ENCODE measurements around the gene PARVA. TPM values are rescaled to one million over a fixed set of nuclear protein-coding genes. Genes with fewer than 3 reads are reported as not detected.

PARVA gene
- total RNA-seq, 2 experiments from 2014 or later: 0.61 to 0.65 TPM

DNA sequence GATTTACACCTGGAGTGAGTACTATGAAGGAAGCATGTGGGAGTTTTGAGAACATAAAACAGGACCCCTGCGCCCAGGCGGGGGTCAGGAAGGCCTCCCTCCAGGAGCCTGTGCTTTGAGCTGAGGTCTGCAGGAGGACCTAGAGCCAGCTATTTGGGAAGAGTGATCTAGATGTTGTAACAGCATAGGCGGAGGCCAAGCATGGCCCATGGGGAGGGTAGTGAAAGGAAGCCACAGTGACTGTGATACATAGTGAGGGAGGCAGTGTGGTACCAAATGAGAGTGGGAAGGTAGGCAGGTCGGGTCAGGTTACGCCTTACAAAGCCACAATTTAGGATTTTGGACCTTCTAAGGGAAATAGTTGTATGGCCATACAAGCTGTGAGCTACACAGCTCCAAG is 147.5 kb downstream of the PARVA start:
- Mint-ChIP-seq H3K27ac (no peak overlapping the region), H3K4me3 (no peak overlapping the region), H3K4me1 (no peaks in the 10 kb centered on the region), H3K9me3 (no peaks in the 10 kb centered on the region), H3K27me3 (peaks cover 2% of the 10 kb centered on the region), H3K36me3 (no peaks in the 10 kb centered on the region)
- POLR2A ChIA-PET: no interaction called here
- no peak for ATAC-seq (ENCODE audit: low read depth)
- DNase-seq: no peak

DNA sequence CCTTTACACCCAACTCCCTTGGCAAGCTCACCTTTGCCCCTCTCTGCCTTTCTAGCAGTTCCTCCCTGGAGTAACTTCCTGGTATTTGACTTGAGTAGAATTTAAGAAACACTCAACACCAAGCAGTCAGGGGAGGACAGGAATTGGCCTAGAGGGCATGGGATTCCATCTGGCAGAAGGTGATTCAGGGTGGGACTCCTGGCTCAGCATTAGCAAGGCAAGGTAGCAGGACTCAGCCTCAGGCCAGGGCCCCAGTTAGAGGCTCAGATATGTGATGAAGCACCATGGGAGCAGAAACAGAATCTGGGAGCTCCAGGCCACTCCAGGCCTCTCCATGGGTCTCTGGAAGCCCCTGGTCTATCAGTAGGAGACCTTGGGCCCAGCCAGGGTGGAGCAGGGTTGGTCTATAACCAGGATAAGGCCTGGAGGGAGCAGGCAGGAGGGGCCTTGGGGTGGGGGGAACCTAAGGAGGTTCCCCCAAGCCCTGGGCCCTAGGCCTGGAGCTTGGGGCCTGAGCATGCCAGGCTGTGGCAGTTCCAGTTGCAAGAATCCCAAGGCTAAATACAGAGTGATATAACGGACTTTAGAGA is 148.2 kb downstream of the PARVA start:
- H3K36me3 Mint-ChIP-seq: no peaks in the 10 kb centered on the region
- H3K9me3 Mint-ChIP-seq: no peaks in the 10 kb centered on the region
- POLR2A ChIA-PET: no interaction called here
- no peak for DNase-seq
- no peak overlapping the region for H3K4me3 Mint-ChIP-seq
- ATAC-seq (ENCODE audit: low read depth): no peak
- no peak overlapping the region for H3K27ac Mint-ChIP-seq
- peaks cover 2% of the 10 kb centered on the region for H3K27me3 Mint-ChIP-seq
- no peaks in the 10 kb centered on the region for H3K4me1 Mint-ChIP-seq

DNA sequence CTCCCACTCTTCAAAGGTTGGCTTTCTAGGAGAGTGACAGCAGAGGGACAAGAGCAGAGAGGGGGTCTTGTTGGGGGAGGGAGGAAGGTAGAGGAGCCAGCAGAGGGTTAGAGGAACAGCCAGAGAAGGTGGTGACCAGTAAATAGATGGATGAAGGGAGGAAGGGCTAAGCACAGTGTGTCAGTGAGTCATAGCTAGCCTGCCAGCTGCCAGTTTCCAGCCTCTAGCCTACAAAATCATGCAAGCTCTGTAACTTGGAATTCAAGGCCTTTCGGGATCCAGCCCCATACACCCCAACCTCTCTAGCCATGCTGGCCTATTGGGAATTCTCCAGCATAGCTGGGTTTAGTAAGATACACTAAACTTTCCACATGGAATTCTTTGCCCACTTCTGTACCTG is 149.4 kb downstream of the PARVA start:
- ATAC-seq (ENCODE audit: low read depth) (no peak), DNase-seq (no peak)
- Mint-ChIP-seq H3K27me3 (peaks cover 2% of the 10 kb centered on the region), H3K36me3 (no peaks in the 10 kb centered on the region), H3K4me3 (no peak overlapping the region), H3K27ac (no peak overlapping the region), H3K9me3 (no peaks in the 10 kb centered on the region), H3K4me1 (no peaks in the 10 kb centered on the region)
- POLR2A ChIA-PET: no interaction called here

DNA sequence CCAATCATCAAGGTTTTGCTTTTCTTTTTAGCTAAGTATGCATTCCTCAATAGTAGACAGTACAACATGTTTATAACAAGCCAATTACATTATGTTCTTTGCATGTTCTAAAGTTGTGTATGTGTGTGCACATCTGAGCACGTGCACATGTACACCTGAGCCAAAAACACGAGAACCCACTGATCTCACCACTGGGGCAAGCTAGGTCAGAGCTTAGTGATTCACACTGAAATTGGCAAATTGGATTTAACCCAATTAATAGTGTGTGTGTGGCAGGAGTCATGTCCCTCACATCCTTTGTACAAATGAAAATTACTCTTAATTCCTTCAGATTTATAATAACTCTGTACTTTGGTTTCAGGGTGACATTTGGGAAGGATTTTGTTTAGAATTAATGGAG is 151.1 kb downstream of the PARVA start:
- no peak overlapping the region for H3K27ac Mint-ChIP-seq
- peaks cover 2% of the 10 kb centered on the region for H3K27me3 Mint-ChIP-seq
- H3K9me3 Mint-ChIP-seq: no peaks in the 10 kb centered on the region
- POLR2A ChIA-PET: no interaction called here
- DNase-seq: no peak
- H3K36me3 Mint-ChIP-seq: no peaks in the 10 kb centered on the region
- H3K4me1 Mint-ChIP-seq: no peaks in the 10 kb centered on the region
- no peak for ATAC-seq (ENCODE audit: low read depth)
- no peak overlapping the region for H3K4me3 Mint-ChIP-seq

DNA sequence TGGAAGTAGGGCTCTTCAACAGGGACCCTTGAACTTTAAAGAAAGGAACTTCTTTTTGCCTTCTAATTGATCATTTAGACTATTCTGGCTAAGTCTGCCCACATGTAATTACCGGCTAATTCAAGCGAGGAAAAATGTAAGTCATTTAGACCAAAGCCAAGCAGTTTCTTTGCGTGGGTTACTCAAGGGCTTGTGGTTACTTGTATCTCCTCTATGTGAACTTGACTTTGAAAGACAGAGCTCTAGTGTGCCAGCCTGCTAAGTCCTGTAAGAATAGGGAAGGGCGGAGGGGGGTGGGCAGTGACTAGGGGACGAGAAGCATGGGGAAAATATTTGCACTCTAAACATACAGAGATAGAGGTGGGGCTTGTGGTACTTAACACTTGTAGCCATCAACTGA is 151.7 kb downstream of the PARVA start:
- Mint-ChIP-seq H3K4me3 (no peak overlapping the region), H3K9me3 (no peaks in the 10 kb centered on the region), H3K27me3 (peaks cover 2% of the 10 kb centered on the region), H3K36me3 (no peaks in the 10 kb centered on the region), H3K4me1 (no peaks in the 10 kb centered on the region), H3K27ac (no peak overlapping the region)
- ATAC-seq (ENCODE audit: low read depth): no peak
- POLR2A ChIA-PET: no interaction called here
- no peak for DNase-seq

DNA sequence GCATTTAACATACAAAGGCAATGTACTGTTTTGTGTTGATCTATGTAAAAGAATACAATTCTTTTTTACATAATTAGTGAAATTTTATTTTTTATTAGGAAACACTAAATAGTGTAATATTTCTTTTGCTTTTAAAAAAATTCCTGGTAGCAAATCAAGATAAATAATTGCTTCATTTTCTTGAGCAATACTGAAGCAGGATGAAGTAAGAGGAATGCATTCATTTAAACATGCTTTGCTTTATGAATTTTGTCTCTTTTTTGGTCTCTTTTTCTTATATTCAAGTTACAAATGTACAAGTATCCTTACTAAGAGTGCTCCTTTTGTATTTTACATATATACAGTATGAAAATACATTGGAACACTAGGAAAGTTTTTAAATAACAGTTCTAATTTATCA is 152.4 kb downstream of the PARVA start:
- POLR2A ChIA-PET: no interaction called here
- Mint-ChIP-seq H3K27me3 (peaks cover 5% of the 10 kb centered on the region), H3K4me3 (no peak overlapping the region), H3K9me3 (no peaks in the 10 kb centered on the region), H3K4me1 (no peaks in the 10 kb centered on the region), H3K27ac (no peak overlapping the region), H3K36me3 (no peaks in the 10 kb centered on the region)
- no peak for DNase-seq
- no peak for ATAC-seq (ENCODE audit: low read depth)

DNA sequence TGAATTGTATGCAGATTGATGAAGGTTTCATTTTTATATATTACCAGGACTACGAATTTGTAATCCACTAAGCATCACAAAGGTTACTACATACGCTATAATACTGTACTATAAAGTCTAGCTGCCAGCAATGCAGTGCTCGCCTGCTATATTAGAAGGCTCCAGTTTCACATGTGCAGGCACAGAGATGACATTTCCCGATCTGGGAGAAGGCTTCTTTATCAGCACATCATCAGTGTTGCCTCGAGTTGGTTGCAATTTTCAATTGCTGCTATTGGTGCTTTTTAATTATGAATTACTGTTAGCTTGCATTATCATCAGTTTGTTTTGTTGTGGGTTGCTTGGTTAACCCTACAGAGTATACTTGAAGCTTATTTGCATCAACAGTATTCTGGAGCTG is 153.6 kb downstream of the PARVA start:
- H3K27ac Mint-ChIP-seq: no peak overlapping the region
- H3K9me3 Mint-ChIP-seq: no peaks in the 10 kb centered on the region
- peaks cover 5% of the 10 kb centered on the region for H3K27me3 Mint-ChIP-seq
- DNase-seq: no peak
- POLR2A ChIA-PET: no interaction called here
- ATAC-seq (ENCODE audit: low read depth): no peak
- H3K4me3 Mint-ChIP-seq: no peak overlapping the region
- no peaks in the 10 kb centered on the region for H3K36me3 Mint-ChIP-seq
- H3K4me1 Mint-ChIP-seq: no peaks in the 10 kb centered on the region

DNA sequence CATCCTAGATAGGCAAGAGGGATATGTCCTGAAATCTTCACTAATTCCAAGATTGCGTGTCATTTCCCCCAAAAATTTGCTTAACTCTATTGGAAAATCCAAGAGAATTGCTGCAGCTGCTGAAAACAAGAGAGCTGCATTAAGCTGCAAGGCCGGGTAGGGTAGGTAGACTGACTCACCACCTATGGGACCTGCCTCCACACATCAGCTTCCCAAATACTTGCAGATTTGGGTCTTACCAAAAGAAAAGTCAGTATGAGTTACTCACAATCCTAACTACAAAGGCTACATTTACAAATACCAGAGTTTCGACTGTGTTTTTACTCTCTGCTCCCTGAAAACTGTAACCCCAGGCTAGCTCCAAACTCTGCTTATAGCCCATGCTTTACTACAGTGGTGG is 154.3 kb downstream of the PARVA start:
- H3K9me3 Mint-ChIP-seq: no peaks in the 10 kb centered on the region
- H3K4me1 Mint-ChIP-seq: no peaks in the 10 kb centered on the region
- POLR2A ChIA-PET: no interaction called here
- DNase-seq: no peak
- no peak overlapping the region for H3K4me3 Mint-ChIP-seq
- ATAC-seq (ENCODE audit: low read depth): no peak
- H3K36me3 Mint-ChIP-seq: no peaks in the 10 kb centered on the region
- no peak overlapping the region for H3K27ac Mint-ChIP-seq
- H3K27me3 Mint-ChIP-seq: peaks cover 10% of the 10 kb centered on the region

DNA sequence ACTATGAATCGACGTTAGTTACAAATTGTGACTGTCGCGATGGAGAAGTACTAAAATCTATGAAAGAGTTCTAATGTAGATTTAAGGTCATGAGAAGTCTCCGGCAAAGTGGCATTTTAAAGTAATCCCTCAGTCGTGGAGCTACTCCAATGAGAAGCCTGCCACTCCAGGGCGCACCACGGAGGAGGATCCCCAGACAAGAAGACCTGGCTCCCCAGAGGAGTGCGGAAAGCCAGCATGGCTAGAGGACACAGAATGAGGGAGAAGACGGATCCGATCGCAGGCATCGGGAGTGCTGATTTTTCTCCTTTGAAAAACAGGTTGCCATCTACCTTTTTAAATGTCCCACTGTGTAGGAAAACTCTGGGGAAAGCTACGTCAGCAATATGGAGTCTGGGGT is 155.2 kb downstream of the PARVA start:
- H3K9me3 Mint-ChIP-seq: no peaks in the 10 kb centered on the region
- H3K27ac Mint-ChIP-seq: no peak overlapping the region
- H3K27me3 Mint-ChIP-seq: peaks cover 10% of the 10 kb centered on the region
- POLR2A ChIA-PET: no interaction called here
- ATAC-seq (ENCODE audit: low read depth): no peak
- no peak for DNase-seq
- H3K36me3 Mint-ChIP-seq: no peaks in the 10 kb centered on the region
- H3K4me1 Mint-ChIP-seq: no peaks in the 10 kb centered on the region
- H3K4me3 Mint-ChIP-seq: no peak overlapping the region

DNA sequence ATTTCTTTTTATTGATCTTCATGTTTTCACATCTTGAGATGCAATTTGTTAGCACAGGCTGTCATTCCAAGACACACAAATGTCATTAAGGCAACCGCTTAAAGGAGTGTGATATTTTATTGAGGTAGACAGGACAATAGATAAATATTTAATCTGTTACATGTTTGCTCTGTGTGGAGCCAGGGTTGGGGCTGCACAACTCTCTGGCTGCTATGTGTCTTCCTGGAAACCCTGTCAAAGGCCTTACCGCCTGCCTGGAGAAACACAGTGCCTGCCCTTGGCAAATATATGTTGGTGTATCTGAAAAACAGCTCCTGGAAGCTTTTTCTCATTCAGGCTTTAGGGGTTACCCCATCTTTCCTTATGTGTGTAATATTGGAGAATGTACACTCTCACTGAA is 157.2 kb downstream of the PARVA start:
- no peak for ATAC-seq (ENCODE audit: low read depth)
- no peaks in the 10 kb centered on the region for H3K36me3 Mint-ChIP-seq
- no peaks in the 10 kb centered on the region for H3K4me1 Mint-ChIP-seq
- no peak overlapping the region for H3K27ac Mint-ChIP-seq
- POLR2A ChIA-PET: no interaction called here
- peaks cover 10% of the 10 kb centered on the region for H3K27me3 Mint-ChIP-seq
- DNase-seq: no peak
- H3K4me3 Mint-ChIP-seq: no peak overlapping the region
- H3K9me3 Mint-ChIP-seq: no peaks in the 10 kb centered on the region

DNA sequence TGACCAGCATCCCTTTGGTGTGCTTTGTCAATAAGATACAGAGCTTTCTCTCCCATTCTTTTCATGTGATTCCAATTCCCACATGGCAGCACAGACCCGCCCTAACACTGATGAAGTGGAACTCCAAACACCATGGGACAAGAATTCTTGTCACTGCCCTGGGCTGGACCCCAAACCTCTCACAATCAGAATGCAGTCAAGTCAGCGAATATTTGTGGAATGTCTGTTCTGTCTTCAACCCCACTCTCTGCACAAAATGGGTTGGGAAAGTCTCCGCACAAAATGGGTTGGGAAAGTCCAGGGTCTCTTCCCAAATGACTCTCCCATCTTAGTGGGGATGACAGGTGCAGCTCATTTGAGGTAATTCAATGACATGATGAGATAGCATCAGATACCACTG is 157.9 kb downstream of the PARVA start:
- POLR2A ChIA-PET: no interaction called here

DNA sequence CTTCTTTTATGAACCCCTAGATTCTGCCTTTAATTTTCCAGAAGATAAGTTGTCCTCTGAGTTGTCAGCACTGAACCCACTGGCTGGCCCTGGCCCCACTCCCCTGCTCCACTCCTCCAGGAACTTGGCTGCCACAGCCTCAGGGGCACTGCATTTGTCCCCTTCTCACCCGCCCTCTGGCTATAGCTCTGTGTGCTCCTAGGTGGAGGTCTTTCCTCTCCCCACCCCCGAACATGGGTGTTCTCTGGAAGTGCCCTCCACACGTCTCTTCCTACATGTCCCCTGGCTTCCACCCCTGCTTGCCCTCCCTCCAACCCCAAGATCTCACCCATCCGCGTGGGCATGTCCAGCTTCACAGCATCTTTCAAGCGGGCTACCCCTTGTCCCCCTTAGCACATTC is 159.2 kb downstream of the PARVA start:
- POLR2A ChIA-PET: no interaction called here
- no peaks in the 10 kb centered on the region for H3K9me3 Mint-ChIP-seq
- ATAC-seq (ENCODE audit: low read depth) (no peak), DNase-seq (no peak)
- H3K36me3 Mint-ChIP-seq: no peaks in the 10 kb centered on the region
- no peak overlapping the region for H3K4me3 Mint-ChIP-seq
- H3K27ac Mint-ChIP-seq: no peak overlapping the region
- peaks cover 10% of the 10 kb centered on the region for H3K27me3 Mint-ChIP-seq
- H3K4me1 Mint-ChIP-seq: no peaks in the 10 kb centered on the region

More for the DNA sequence above, 157.9 kb downstream of the PARVA start:
- no peak overlapping the region for H3K27ac Mint-ChIP-seq
- H3K4me3 Mint-ChIP-seq: no peak overlapping the region
- H3K4me1 Mint-ChIP-seq: no peaks in the 10 kb centered on the region
- ATAC-seq (ENCODE audit: low read depth) (no peak), DNase-seq (no peak)
- peaks cover 10% of the 10 kb centered on the region for H3K27me3 Mint-ChIP-seq
- no peaks in the 10 kb centered on the region for H3K9me3 Mint-ChIP-seq
- no peaks in the 10 kb centered on the region for H3K36me3 Mint-ChIP-seq

DNA sequence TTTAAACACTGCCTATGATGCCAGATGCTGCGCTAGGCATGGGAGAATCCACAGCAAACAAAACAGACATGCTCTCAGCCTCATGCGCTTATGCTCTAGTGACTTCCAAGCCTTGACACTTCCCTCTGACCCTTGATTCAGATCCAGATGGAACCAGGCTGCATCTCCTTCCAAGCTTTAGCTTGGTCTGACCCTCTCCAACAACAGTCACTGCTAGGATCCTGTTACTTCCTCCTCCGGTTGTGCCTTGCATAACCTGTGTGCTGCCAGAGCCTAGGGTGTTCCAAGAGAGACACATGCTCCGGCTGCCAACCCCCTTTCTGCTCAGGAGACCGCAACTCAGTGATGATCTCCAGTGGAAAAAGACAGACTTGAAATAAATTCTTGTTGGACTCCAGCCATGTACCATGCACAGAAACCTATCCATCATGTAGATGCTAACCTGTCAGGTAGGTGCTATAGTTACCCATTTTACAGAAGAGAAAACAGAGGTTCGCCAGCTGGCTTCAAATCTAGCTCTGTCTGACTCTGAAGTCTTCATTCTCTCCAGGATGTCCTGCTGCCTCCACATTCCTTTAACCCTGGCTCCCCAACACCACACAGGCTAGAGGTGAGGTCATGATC is 160.5 kb downstream of the PARVA start:
- Mint-ChIP-seq H3K36me3 (no peaks in the 10 kb centered on the region), H3K27me3 (peaks cover 10% of the 10 kb centered on the region)
- POLR2A ChIA-PET: no interaction called here

DNA sequence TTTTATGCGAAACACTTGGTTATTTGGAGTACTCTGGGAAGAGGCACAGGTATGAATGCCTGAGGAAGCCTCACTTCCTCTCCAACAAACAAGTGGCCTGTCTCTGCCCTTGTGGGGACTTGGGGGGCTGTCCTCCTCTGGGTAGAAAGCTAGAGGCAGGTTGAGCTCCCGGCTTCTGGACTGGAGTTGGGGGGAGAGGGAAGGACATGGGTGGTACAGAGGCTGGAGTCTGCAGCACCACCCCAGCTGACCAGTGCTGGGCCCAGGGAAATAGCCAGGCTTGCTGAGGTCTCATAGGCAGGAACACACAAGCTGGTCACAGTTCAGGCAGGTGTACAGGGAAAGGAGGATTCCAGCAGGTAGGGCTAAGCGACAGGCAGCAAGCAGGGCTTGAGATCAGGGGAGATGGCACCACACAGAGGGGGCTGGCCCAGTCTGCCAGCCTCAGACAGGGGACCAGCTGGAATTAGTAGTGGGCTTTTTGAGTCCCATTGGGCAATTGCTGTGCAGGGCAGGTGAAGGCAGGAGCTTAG is 161.6 kb downstream of the PARVA start:
- ATAC-seq (ENCODE audit: low read depth) (no peak), DNase-seq (no peak)
- H3K9me3 Mint-ChIP-seq: no peaks in the 10 kb centered on the region
- POLR2A ChIA-PET: no interaction called here
- H3K4me3 Mint-ChIP-seq: no peak overlapping the region
- H3K4me1 Mint-ChIP-seq: no peaks in the 10 kb centered on the region
- H3K27me3 Mint-ChIP-seq: peaks cover 10% of the 10 kb centered on the region
- no peaks in the 10 kb centered on the region for H3K36me3 Mint-ChIP-seq
- no peak overlapping the region for H3K27ac Mint-ChIP-seq

More for the DNA sequence above, 160.5 kb downstream of the PARVA start:
- Mint-ChIP-seq H3K27ac (no peak overlapping the region), H3K4me3 (no peak overlapping the region), H3K4me1 (no peaks in the 10 kb centered on the region), H3K9me3 (no peaks in the 10 kb centered on the region)
- DNase-seq (no peak), ATAC-seq (ENCODE audit: low read depth) (no peak)
